Caki2 (cell line): ENCODE data around the gene PCSK5. TPM values are rescaled to one million over a fixed set of nuclear protein-coding genes. Genes with fewer than 3 reads are reported as not detected.
"Not testable (repeated sequence)": the region's sequence is repeated elsewhere in the genome, so short reads cannot be mapped to it uniquely, and the experiment has no call there.

ENCODE experiments used
- DNase-seq: peaks from one replicate; pipeline ENCODE4 v3.0.0-alpha.2; 2015; ENCODE audit warnings: low read depth
- in situ Hi-C: cut with HindIII; loops from 2 replicates; pipeline ENCODE4 v1.10.0; 2016; ENCODE audit warnings: low sequenced_read_pairs, low pct_unique_long_range_greater_than_20kb, mixed read lengths
- total RNA-seq: library from RNA; depleted of rRNA; stranded (reverse); fragments of >200 nt; shearing (Covaris generic); gene quantifications from 2 replicates; pipeline ENCODE4 v1.2.3, GENCODE V29; 2014; ENCODE audit warnings: low replicate concordance

The PCSK5 gene
- total RNA-seq, 1 experiment from 2014 or later: 104 TPM

DNA sequence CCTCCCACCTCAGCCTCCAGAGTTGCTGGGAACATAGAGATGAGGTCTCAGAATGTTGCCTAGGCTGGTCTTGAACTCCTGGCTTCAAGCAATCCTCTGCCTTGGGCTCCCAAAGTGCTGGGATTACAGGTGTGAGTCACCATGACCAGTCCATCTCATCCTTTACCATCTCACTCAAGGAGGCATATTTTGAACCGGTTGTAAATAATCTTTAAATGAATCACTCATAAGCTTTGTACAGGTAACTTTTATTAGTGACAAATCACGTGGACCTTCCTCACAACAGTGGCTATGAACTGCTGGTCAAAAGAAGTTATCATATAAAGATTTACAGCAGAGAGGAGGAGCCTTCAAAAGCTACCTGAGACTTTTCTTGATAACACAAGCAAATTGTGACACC, 433.0 kb downstream of the PCSK5 start:
- in situ Hi-C loops: no loop called here
- DNase-seq: no peak

DNA sequence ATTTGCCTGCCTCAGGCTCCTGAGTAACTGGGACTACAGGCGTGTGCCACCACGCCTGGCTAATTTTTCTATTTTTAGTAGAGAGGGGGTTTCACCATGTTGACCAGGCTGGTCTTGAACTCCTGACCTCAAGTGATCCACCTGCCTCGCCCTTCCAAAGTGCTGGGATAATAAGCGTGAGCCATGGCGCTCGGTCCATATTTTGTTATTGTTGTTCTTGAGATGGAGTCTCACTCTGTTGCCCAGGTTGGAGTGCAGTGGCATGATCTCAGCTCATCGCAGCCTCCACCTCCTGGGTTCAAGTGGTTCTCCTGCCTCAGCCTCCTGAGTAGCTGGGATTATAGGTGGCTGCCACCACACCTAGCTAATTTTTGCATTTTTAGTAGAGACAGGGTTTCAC, 433.6 kb downstream of the PCSK5 start:
- DNase-seq, in situ Hi-C loops: not testable (repeated sequence)

DNA sequence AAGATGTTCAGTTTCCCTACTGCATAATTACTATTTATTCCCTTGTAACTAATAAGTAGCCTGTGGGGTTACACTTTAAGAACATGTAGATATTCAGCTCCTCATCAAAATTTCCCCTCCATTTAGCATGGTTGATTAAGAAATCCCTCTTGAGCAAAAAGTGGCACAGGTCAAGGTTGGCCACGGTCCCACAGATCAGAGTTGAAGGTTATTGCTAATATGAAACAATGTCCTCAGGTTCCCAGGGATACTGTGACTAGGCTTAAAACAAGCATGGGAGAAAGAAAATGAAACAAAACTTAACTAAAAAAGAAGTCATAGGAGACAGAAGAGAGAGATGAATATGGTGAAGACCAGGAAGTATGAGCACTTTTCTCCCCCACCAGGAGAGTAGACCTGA, 439.6 kb downstream of the PCSK5 start:
- in situ Hi-C loops: no loop called here
- no peak for DNase-seq

DNA sequence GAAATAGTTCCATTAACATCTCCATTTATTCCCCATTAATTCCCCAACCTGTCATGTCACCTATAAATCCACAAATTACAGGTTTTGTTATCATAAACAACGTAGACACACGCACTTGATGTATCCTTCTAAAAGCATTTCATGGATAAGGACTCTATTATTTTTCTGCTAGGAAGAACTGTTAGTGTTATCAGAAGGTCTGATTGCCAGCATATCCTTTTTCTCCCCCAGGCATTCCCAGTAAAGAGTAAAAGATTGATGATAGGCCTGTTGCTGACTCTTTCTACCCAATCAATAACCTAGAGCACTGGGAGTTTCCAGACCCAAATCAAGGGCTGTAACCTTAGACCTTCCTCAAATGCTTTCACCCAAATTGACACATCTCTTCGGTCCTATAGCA, 442.9 kb downstream of the PCSK5 start:
- in situ Hi-C loops: no loop called here
- no peak for DNase-seq

DNA sequence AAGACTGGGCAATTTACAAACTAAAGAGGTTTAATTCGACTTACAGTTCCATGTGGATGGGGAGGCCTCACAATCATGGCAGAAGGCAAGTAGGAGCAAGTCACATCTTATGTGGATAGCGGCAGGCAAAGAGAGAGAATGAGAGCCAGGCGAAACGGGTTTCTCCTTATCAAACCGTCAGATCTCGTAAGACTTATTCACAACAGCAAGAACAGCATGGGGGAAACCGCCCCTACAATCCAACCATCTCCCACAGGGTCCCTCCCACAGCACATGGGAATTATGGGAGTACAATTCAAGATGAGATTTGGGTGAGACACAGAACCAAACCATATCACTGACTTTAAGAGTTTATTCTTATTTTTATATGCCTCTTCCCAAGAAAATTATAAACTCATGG, 443.5 kb downstream of the PCSK5 start:
- DNase-seq: no peak
- in situ Hi-C loops: no loop called here

DNA sequence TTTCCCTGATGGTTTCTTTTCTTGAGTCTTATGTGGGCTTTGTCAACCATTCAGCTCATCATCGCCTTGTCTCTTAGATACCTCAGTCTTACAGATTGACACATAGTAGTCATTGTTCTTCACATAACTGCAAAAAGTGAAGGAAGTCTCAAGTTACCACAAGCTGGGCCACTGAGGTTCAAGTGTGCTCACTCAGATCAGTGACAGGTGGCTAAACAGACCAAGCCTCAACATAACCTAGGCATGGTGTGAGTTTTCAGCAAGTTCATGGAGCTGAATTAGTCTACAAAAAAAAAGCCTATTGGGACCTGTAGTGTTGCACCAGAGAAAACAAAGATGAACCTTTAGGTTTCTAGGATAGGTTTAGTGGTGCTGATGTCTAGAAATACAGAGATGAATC, 445.6 kb downstream of the PCSK5 start:
- in situ Hi-C loops: no loop called here

DNA sequence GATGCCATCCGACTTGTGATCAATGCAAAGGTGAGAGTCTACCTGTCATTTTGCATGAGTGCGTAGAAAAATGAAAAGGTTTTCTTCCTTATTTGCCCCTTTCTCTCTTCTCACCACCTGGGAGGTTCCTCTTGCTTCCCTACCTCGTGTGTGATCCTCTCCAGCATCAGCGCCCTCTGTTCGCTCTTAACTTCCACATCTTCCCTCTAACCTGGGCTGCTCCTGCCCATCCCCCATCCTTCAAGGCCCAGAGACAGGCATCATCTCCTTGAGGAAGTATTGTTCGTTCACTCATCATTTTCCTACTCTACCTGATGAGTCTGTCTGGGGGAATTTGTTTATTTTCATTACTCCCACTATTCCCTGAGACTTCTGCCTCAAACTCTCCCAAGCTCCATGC, 447.9 kb downstream of the PCSK5 start:
- no peak for DNase-seq
- in situ Hi-C loops: no loop called here

More for the DNA sequence above, 445.6 kb downstream of the PCSK5 start:
- DNase-seq: no peak

DNA sequence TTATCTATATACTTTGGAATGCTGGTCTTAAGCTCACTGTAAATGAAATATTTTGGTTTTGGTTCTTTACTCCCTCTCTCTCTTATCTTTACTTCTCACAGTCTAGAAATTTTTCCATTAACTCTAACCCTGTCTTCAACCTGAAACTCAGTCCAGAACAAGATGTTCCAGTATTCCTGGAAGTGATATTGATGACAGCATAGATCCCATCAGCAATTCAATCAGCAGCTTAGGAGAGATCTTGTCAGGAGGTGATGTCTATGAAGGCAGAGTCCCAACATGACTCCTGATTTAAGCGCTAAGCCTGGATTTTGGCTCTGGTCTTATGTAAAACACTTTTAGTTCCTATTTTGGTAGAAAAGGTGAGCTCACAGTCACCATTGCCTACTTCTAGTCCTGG, 451.1 kb downstream of the PCSK5 start:
- in situ Hi-C loops: no loop called here
- DNase-seq: no peak

DNA sequence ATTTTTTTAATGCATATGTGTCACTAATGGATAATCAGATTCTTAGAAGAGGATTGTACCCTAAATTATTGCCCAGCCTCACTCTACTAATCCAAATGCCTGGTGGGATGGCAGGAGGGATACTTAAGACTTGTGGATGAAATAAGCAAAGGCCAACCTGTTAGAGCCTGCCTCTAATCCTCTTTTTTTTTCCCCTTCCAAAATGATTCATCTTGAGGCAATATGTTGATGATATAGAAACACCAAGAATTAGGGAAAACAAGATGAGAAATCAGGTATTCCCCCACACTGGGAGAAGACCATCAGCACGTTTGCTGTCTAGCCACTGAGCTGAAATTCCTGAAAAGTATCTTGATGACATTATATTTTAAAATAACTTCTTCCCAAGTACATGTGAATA, 451.7 kb downstream of the PCSK5 start:
- DNase-seq: no peak
- in situ Hi-C loops: no loop called here

DNA sequence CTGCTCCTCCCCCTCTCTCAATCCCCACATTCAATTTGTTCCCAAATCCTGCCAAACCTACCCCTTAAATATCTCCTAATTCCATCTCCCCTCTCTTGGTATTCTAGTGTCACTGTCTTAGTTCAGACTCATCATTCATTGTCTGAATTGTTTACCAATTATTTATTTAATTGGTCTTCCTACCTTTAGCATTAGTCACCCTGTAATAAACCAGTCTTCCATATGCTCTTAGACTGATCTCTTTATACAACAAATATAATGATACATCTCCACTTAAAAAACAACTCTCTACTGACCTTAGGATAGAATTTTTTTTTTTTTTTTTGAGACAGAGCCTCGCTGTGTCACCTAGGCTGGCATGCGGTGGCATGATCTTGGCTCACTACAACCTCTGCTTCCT, 452.4 kb downstream of the PCSK5 start:
- DNase-seq: no peak
- in situ Hi-C loops: no loop called here

DNA sequence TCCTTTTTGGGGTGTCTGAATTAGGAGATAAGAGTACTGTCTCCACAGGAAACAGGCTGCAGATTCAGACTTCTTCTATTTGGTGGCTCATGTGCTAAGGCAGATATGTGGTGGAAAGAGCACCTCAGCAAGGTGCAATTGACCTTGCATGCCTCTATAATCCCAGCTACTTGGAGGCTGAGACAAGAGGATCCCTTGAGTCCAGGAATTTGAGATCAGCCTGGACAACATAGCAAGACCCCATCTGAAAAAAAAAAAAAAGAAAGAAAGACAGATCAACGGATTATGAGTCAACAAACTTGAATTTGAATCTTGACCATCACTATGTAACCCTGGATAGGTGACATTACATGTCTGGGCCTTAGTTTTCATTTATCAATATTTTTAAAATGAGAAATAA, 459.4 kb downstream of the PCSK5 start:
- in situ Hi-C loops: no loop called here
- no peak for DNase-seq

DNA sequence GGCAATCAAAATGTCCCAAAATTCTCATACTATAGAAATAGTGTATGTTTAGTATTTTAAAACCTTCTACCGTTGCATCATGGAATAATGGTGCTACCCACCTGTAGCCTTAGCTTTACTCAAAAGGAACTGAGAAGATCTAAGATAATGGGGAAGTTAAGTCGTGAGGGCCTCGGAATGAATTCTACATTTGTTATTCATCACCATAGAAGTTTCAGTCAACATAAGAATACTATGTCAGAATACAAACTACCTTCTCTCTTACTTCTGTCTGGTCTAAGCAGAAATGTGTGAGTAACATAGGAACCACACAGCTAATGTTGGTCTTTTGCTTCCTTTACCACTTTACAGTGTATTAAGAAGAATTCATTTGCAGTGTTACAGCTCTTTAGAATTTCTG, 460.5 kb downstream of the PCSK5 start:
- in situ Hi-C loops: no loop called here

DNA sequence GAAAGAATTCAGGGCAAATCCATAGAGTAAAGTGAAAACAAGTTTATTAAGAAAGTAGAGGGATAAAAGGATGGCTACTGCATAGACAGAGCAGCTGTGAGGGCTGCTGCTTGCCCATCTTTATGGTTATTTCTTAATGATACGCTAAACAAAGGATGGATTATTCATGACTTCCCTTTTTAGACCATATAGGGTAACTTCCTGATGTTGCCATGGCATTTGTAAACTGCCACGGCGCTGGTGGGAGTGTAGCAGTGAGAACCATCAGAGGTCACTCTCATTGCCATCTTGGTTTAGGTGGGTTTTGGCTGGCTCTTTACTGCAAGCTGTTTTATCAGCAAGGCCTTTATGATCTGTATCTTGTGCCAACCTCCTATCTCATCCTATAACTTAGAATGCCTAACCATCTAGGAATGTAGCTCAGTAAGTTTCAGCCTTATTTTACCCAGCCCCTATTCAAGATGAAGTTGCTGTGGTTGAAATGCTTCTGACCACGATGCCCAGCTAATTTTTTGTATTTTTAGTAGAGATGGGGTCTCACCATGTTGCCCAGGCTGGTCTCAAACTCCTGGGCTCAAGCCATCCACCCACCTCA, 461.6 kb downstream of the PCSK5 start:
- in situ Hi-C loops: no loop called here
- DNase-seq: no peak

More for the DNA sequence above, 460.5 kb downstream of the PCSK5 start:
- no peak for DNase-seq

DNA sequence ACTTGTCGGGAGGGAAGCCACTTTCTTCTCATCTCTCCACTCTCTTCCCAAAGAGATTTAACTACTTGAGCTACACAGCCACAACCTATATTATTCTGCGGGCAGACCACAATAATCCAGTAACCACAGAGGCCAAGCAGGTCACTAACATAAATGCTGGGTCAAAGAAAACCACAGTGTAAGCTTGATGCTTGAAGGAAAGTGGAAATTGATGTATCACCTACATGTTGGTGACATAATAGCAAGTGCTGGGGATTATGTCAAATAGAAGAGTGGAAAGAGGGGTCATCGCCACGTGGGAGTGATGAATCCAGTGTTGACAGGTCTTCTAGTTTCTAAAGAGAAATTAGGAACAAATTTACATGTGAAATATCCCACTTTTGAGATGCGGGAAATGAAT, 462.8 kb downstream of the PCSK5 start:
- in situ Hi-C loops: no loop called here
- DNase-seq: no peak

DNA sequence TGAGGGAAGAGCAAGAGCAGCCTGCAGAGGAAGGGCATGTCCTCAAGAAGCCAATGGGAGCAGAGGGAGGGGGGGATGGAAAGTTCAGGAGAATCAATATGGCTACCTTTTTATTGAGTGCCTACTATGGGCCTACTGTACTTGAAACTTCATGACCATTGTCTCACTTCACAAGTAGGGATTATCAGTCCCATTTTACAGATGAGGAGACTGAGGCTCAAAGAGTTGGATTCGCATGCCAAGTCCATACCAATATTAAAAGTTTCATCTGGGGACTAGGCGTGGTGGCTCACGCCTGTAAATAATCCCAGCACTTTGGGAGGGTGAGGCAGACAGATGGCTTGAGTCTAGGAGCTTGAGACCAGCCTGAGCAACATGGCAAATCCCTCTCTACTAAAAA, 463.7 kb downstream of the PCSK5 start:
- DNase-seq: no peak
- in situ Hi-C loops: no loop called here

DNA sequence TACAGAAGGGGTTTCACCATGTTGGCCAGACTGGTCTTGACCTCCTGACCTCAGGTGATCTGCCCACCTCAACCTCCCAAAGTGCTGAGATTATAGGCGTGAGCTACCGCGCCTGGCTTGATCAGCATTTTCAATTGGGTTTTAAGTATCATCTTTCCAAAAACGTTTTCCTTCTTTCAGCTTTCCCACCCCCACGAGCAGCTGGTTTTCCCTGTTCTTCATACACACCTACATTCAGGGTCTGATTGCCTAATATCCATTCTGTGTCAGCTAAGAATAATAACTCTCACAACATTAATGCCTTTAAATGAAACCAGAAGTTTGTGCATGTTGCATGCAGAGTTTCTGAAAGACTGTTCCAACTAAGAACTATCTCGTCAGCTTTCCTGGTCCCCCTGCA, 465.4 kb downstream of the PCSK5 start:
- no peak for DNase-seq
- in situ Hi-C loops: no loop called here

DNA sequence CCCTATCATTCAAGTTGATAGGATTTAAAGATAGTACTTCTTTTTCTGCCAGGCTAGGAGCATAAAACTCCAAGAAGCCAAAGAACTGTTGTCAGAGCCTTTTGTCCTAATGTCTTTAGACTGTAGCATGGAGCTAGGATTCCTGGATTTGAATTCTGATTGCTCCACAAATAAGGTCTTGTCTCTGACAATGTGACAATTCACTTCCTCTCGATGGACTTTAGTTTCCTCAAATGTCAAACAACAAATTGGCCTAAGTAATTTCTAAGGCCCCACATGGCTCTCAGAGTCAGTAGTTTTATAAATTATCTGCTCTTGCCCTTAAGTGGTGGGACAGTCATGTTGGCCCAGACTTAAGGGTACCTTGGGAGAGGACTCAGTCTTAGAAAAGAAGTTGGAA, 467.1 kb downstream of the PCSK5 start:
- no peak for DNase-seq
- in situ Hi-C loops: no loop called here

DNA sequence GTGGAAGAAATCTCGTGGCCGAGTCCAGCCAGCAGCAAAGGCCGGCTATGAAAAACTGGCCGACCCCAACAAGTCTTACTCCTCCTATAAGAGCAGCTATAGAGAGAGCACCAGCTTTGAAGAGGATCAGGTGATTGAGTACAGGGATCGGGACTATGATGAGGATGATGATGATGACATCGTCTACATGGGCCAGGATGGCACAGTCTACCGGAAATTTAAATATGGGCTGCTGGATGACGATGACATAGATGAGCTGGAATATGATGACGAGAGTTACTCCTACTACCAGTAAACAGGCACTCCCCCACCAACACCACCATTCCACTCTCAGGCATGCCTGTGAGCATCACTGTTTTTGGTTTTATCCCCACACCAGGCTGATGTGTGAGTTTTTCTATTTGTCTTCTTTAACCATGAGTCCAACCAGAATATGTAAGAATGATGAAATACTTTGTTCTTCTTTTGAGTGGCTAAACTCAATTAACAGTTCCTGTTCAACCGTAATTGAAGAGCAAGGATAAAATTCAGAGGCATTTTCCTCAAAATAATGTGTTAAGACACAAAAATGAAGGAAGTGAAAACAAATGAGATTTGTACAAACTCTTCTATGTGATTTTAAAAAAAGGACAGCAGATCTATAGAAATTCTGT, 468.3 kb downstream of the PCSK5 start:
- in situ Hi-C loops: no loop called here
- no peak for DNase-seq

DNA sequence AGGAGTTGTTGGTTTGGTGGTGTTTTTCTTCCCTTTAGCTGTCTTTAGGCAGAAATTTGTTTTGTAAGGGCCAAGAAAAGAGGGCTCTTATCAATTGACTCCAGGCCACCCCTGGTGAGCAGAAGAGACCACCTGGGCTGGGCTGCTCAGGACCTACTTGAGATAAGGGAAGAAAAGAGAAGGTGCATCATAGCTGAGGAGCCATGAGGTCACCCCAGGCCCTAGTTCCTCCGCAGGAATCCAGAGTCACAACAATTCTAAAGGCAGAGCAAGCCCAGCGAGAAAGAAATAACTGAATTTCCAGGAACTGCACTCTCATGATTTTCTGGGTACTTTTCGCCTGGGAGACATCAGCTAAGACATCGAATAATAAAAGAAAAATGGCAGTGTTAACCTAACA, 468.9 kb downstream of the PCSK5 start:
- in situ Hi-C loops: no loop called here

DNA sequence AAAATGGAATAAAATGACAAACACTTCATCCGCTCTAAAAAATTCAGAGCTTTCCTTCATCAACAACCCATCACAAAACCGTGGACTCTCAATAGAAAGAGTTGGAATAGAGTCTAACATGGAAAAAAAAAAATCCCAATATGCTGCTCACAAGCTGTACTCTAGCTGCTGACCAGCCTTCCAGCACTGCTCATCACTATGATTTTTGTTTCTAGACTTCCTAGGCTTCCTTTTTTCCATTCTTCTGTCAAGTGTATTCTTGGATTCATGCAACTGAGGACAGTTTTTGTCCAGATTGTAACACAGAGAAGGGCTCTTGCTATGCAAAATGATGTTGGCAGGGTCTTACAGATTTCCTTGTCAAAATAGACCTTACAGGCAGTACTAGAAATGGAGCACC, 469.3 kb downstream of the PCSK5 start:
- in situ Hi-C loops: no loop called here
- DNase-seq: no peak

More for the DNA sequence above, 468.9 kb downstream of the PCSK5 start:
- DNase-seq: no peak
